ENCODE measurements around the gene SHISAL1.

Gene SHISAL1

GRCh38 chr22:44274918-44275630, 37.7 kb downstream of the SHISAL1 start:
- no peaks in the 10 kb centered on the region for H3K36me3 ChIP-seq (replicated peaks; ENCODE audit: low read depth, low read length)
- H3K27ac ChIP-seq (ENCODE audit: low read length), result no peak overlapping the region
- no peaks in the 10 kb centered on the region for H3K79me2 ChIP-seq (ENCODE audit: low read length)
- H3K4me1 ChIP-seq (ENCODE audit: low read length), result no peaks in the 10 kb centered on the region
- H3K4me3 ChIP-seq (ENCODE audit: low read length), result no peak overlapping the region
- no peak overlapping the region for H3K9ac ChIP-seq (ENCODE audit: low read length)
- no peak overlapping the region for H3K4me2 ChIP-seq (ENCODE audit: low read length)
- TF ChIP-seq, protein P1, sequence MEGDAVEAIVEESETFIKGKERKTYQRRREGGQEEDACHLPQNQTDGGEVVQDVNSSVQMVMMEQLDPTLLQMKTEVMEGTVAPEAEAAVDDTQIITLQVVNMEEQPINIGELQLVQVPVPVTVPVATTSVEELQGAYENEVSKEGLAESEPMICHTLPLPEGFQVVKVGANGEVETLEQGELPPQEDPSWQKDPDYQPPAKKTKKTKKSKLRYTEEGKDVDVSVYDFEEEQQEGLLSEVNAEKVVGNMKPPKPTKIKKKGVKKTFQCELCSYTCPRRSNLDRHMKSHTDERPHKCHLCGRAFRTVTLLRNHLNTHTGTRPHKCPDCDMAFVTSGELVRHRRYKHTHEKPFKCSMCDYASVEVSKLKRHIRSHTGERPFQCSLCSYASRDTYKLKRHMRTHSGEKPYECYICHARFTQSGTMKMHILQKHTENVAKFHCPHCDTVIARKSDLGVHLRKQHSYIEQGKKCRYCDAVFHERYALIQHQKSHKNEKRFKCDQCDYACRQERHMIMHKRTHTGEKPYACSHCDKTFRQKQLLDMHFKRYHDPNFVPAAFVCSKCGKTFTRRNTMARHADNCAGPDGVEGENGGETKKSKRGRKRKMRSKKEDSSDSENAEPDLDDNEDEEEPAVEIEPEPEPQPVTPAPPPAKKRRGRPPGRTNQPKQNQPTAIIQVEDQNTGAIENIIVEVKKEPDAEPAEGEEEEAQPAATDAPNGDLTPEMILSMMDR (IDR thresholded peaks at IDR 0.05; ENCODE audit: low read depth, low read length), result no peak
- no peak for TF ChIP-seq EZH2phosphoT487 (IDR thresholded peaks at IDR 0.05; ENCODE audit: low read depth)
- peaks cover 60% of the 10 kb centered on the region for H3K27me3 ChIP-seq (ENCODE audit: low read depth, low read length)
- H4K20me1 ChIP-seq (ENCODE audit: insufficient read depth, low read length), result 0 out of 2 replicates have a peak, but pooled peaks cover 4% of the 10 kb centered on the region
- no peak overlapping the region for H2AFZ ChIP-seq (ENCODE audit: low read depth, low read length)
- no peaks in the 10 kb centered on the region for H3K9me3 ChIP-seq (ENCODE audit: insufficient read depth, low read length)

DNA sequence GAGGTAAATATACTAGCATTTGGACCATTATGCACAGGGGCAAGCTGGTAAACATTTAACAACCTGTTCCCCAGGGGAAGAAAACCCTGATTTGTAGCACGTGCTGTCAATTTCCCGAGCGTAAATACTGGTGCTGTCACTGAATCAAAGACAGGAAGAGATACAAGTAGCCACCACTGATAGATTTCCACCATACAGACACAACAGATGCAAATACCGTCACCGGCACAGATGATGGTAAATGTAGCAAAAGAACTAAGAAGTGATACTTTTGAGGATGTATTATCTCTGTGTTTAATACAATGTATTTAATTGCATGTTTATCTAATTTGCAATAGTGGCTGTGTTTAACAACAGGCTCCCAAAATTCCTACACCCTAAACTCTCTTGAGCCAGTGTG, 39.6 kb downstream of the SHISAL1 start:
- Histone ChIP-seq H3K27ac (ENCODE audit: low read length) (no peak overlapping the region), H3K27me3 (ENCODE audit: low read depth, low read length) (peaks cover 57% of the 10 kb centered on the region), H4K20me1 (ENCODE audit: insufficient read depth, low read length) (no peaks in the 10 kb centered on the region), H2AFZ (ENCODE audit: low read depth, low read length) (no peak overlapping the region), H3K9me3 (ENCODE audit: insufficient read depth, low read length) (no peaks in the 10 kb centered on the region), H3K4me3 (ENCODE audit: low read length) (no peak overlapping the region), H3K36me3 (replicated peaks; ENCODE audit: low read depth, low read length) (no peaks in the 10 kb centered on the region), H3K4me1 (ENCODE audit: low read length) (no peaks in the 10 kb centered on the region), H3K9ac (ENCODE audit: low read length) (no peak overlapping the region), H3K4me2 (ENCODE audit: low read length) (no peak overlapping the region), H3K79me2 (ENCODE audit: low read length) (no peaks in the 10 kb centered on the region)
- TF ChIP-seq, protein P1 (IDR thresholded peaks at IDR 0.05; ENCODE audit: low read depth, low read length), result no peak
- TF ChIP-seq EZH2phosphoT487 (IDR thresholded peaks at IDR 0.05; ENCODE audit: low read depth), result no peak

- H3K4me2 ChIP-seq (ENCODE audit: low read length), result no peak overlapping the region
- H3K36me3 ChIP-seq (replicated peaks; ENCODE audit: low read depth, low read length), result no peaks in the 10 kb centered on the region
- H3K4me3 ChIP-seq (ENCODE audit: low read length), result no peak overlapping the region
- no peak overlapping the region for H3K27ac ChIP-seq (ENCODE audit: low read length)
- H3K79me2 ChIP-seq (ENCODE audit: low read length), result no peaks in the 10 kb centered on the region
- peaks cover 51% of the 10 kb centered on the region for H3K27me3 ChIP-seq (ENCODE audit: low read depth, low read length)
- H2AFZ ChIP-seq (ENCODE audit: low read depth, low read length), result no peak overlapping the region
- H3K4me1 ChIP-seq (ENCODE audit: low read length), result no peaks in the 10 kb centered on the region
- no peak for TF ChIP-seq EZH2phosphoT487 (IDR thresholded peaks at IDR 0.05; ENCODE audit: low read depth)
- no peaks in the 10 kb centered on the region for H4K20me1 ChIP-seq (ENCODE audit: insufficient read depth, low read length)
- H3K9me3 ChIP-seq (ENCODE audit: insufficient read depth, low read length), result no peaks in the 10 kb centered on the region
- H3K9ac ChIP-seq (ENCODE audit: low read length), result no peak overlapping the region
Measured at GRCh38 chr22:44272401-44272771, 40.4 kb downstream of the SHISAL1 start.

- Histone ChIP-seq H3K36me3 (replicated peaks; ENCODE audit: low read depth, low read length) (no peaks in the 10 kb centered on the region), H2AFZ (ENCODE audit: low read depth, low read length) (no peak overlapping the region), H3K27me3 (ENCODE audit: low read depth, low read length) (peaks cover 48% of the 10 kb centered on the region), H3K9me3 (ENCODE audit: insufficient read depth, low read length) (no peaks in the 10 kb centered on the region), H3K79me2 (ENCODE audit: low read length) (no peaks in the 10 kb centered on the region), H3K4me2 (ENCODE audit: low read length) (no peak overlapping the region), H3K4me1 (ENCODE audit: low read length) (no peaks in the 10 kb centered on the region), H4K20me1 (ENCODE audit: insufficient read depth, low read length) (no peaks in the 10 kb centered on the region), H3K9ac (ENCODE audit: low read length) (no peak overlapping the region), H3K4me3 (ENCODE audit: low read length) (no peak overlapping the region), H3K27ac (ENCODE audit: low read length) (no peak overlapping the region)
- no peak for TF ChIP-seq EZH2phosphoT487 (IDR thresholded peaks at IDR 0.05; ENCODE audit: low read depth)
- TF ChIP-seq, protein P1 (IDR thresholded peaks at IDR 0.05; ENCODE audit: low read depth, low read length), result no peak
Measured at GRCh38 chr22:44271732-44272400, 40.9 kb downstream of the SHISAL1 start.

Data from OCI-LY3 (cell line).